Left lung (tissue), 10 donors: ENCODE data around the gene SMPD4. TPM values are rescaled to one million over a fixed set of nuclear protein-coding genes. Genes with fewer than 3 reads are reported as not detected.
"Not testable (repeated sequence)": the region's sequence is repeated elsewhere in the genome, so short reads cannot be mapped to it uniquely, and the experiment has no call there.

Experiments used
- ATAC-seq: fragments of 200-7000 bp; cut with Tn5 transposase; one replicate; pipeline ENCODE4 v1.9.1; 2020; ENCODE audit warnings: moderate library complexity
- DNase-seq, 4 donors: peaks; one replicate each; pipeline ENCODE4 v3.0.0-alpha.2; 2013 to 2020
- H3K27ac ChIP-seq, 2 donors: fragments of 200-600 bp; sonication (generic) in 1 of 2; one replicate each; pipeline versions ENCODE4 v1.5.0 to v1.8.0; 2020 to 2021
- H3K27me3 ChIP-seq, 2 donors: fragments of 200-600 bp; sonication (generic) in 1 of 2; one replicate each; pipeline versions ENCODE4 v1.5.0 to v1.8.0; 2020 to 2021
- H3K36me3 ChIP-seq, 2 donors: fragments of 200-600 bp; sonication (generic) in 1 of 2; one replicate each; pipeline versions ENCODE4 v1.5.0 to v1.8.0; 2020 to 2021
- H3K4me1 ChIP-seq, 2 donors: fragments of 200-600 bp; one replicate each; pipeline ENCODE4 v1.8.0; 2021
- H3K4me3 ChIP-seq, 2 donors: fragments of 200-600 bp; sonication (generic) in 1 of 2; one replicate each; pipeline versions ENCODE4 v1.5.0 to v1.8.0; 2020 to 2021; ENCODE audit warnings: mild to moderate bottlenecking in 1 of 2
- H3K9me3 ChIP-seq, 2 donors: fragments of 200-600 bp; sonication (generic) in 1 of 2; one replicate each; pipeline versions ENCODE4 v1.5.0 to v1.8.0; 2020 to 2021
- CTCF ChIP-seq, 2 donors: fragments of 200-600 bp; sonication (generic) in 1 of 2; IDR thresholded peaks; one replicate each; pipeline versions ENCODE4 v1.5.0 to v1.8.0; 2021; ENCODE audit warnings: antibody characterized with exemption in 2 of 2
- intact Hi-C, 2 donors: fragments of 100-400 bp; cut with DNase I; formaldehyde crosslinking; loops; one replicate each; pipeline versions ENCODE4 v1.11.2 to v1.14.2; 2022
- polyA plus RNA-seq, 6 donors: library from polyadenylated mRNA; unstranded; fragments of 120-200 nt; gene quantifications; one replicate each; pipeline ENCODE4 v1.2.1, GENCODE V29; 2013; ENCODE audit not compliant: insufficient read length in 6 of 6
- total RNA-seq, 2 donors: library from RNA; stranded (reverse); fragmentation: NEBNext Ultra II Directional; extraction: Animal tissue kit (Norgen Biotek cat#: 25700); gene quantifications; one replicate each; pipeline ENCODE4 v1.2.1, GENCODE V29; 2021
- donor health status: DM: no; HTN: yes; CAD: no.
- donor health status: DM: no; HTN: no; CAD: no.

The SMPD4 gene
- total and polyA plus RNA-seq, 8 donors, result 37.9 to 82.4 (median 62.0) TPM

GRCh38 chr2:130138841-130139251, 42.6 kb downstream of the SMPD4 start:
- H3K4me1 ChIP-seq, H3K36me3 ChIP-seq, H3K9me3 ChIP-seq, intact Hi-C loops, ATAC-seq, H3K4me3 ChIP-seq, H3K27ac ChIP-seq, DNase-seq: not testable (repeated sequence)
- H3K27me3 ChIP-seq, result peaks cover 0 to 17% of the 10 kb centered on the region in 2 donors

GRCh38 chr2:130138326-130138725, 43.1 kb downstream of the SMPD4 start:
- H3K27me3 ChIP-seq, result peaks cover 0 to 16% of the 10 kb centered on the region in 2 donors
- intact Hi-C loops, H3K36me3 ChIP-seq, H3K9me3 ChIP-seq, H3K4me1 ChIP-seq, DNase-seq, ATAC-seq, H3K4me3 ChIP-seq, H3K27ac ChIP-seq: not testable (repeated sequence)

- H3K9me3 ChIP-seq, intact Hi-C loops, H3K36me3 ChIP-seq, H3K4me3 ChIP-seq, H3K4me1 ChIP-seq, DNase-seq, H3K27ac ChIP-seq, ATAC-seq, H3K27me3 ChIP-seq: not testable (repeated sequence)
Observed at GRCh38 chr2:130137118-130137517, 44.3 kb downstream of the SMPD4 start.

- H3K9me3 ChIP-seq, ATAC-seq: not testable (repeated sequence)
Observed at GRCh38 chr2:130136546-130136945, 44.9 kb downstream of the SMPD4 start.

GRCh38 chr2:130135692-130136541, 45.5 kb downstream of the SMPD4 start:
- no peaks in the 10 kb centered on the region for H3K9me3 ChIP-seq
- intact Hi-C loops, result no loop called here
- no peak overlapping the region for H3K27ac ChIP-seq
- H3K27me3 ChIP-seq, result peaks cover 0 to 5% of the 10 kb centered on the region in 2 donors
- H3K36me3 ChIP-seq, result no peaks in the 10 kb centered on the region
- DNase-seq (peak in 1 of 4 donors; percentile 68), ATAC-seq (no peak)
- H3K4me3 ChIP-seq, result no peak overlapping the region
- TF ChIP-seq CTCF (IDR thresholded peaks at IDR 0.05), result no peak
- H3K4me1 ChIP-seq, result no peaks in the 10 kb centered on the region

More at GRCh38 chr2:130136546-130136945, 44.9 kb downstream of the SMPD4 start:
- intact Hi-C loops, H3K27ac ChIP-seq, H3K27me3 ChIP-seq, H3K4me3 ChIP-seq, H3K4me1 ChIP-seq, DNase-seq, H3K36me3 ChIP-seq: not testable (repeated sequence)

- H3K27ac ChIP-seq, H3K36me3 ChIP-seq, H3K9me3 ChIP-seq, H3K4me1 ChIP-seq, intact Hi-C loops, H3K4me3 ChIP-seq, DNase-seq, H3K27me3 ChIP-seq, ATAC-seq: not testable (repeated sequence)
Observed at GRCh38 chr2:130129120-130129829, 52.1 kb downstream of the SMPD4 start, which contains the start of gene POTEF. Gene POTEF (minus strand): TSS chr2:130129222. CDS start chr2:130120515, 8,707 bp downstream.

- H3K27me3 ChIP-seq, H3K27ac ChIP-seq, ATAC-seq, H3K4me1 ChIP-seq, H3K36me3 ChIP-seq, H3K4me3 ChIP-seq, DNase-seq, intact Hi-C loops, H3K9me3 ChIP-seq: not testable (repeated sequence)
Observed at GRCh38 chr2:130128464-130128863, 52.9 kb downstream of the SMPD4 start.

- H3K4me3 ChIP-seq, ATAC-seq, H3K4me1 ChIP-seq, H3K36me3 ChIP-seq, H3K27me3 ChIP-seq, H3K9me3 ChIP-seq, DNase-seq, intact Hi-C loops, H3K27ac ChIP-seq: not testable (repeated sequence)
Observed at GRCh38 chr2:130127726-130128125, 53.7 kb downstream of the SMPD4 start.

GRCh38 chr2:130120924-130121323, 60.5 kb downstream of the SMPD4 start:
- DNase-seq, H3K9me3 ChIP-seq, H3K27me3 ChIP-seq, H3K4me1 ChIP-seq, H3K27ac ChIP-seq, H3K36me3 ChIP-seq, intact Hi-C loops, ATAC-seq, H3K4me3 ChIP-seq: not testable (repeated sequence)

- intact Hi-C loops, H3K4me3 ChIP-seq, H3K27ac ChIP-seq, H3K36me3 ChIP-seq, DNase-seq, ATAC-seq, H3K9me3 ChIP-seq, H3K4me1 ChIP-seq, H3K27me3 ChIP-seq: not testable (repeated sequence)
Observed at GRCh38 chr2:130102597-130103363, 78.6 kb downstream of the SMPD4 start.
